Measurements from ENCODE around the gene NKIRAS2.

The NKIRAS2 gene

DNA sequence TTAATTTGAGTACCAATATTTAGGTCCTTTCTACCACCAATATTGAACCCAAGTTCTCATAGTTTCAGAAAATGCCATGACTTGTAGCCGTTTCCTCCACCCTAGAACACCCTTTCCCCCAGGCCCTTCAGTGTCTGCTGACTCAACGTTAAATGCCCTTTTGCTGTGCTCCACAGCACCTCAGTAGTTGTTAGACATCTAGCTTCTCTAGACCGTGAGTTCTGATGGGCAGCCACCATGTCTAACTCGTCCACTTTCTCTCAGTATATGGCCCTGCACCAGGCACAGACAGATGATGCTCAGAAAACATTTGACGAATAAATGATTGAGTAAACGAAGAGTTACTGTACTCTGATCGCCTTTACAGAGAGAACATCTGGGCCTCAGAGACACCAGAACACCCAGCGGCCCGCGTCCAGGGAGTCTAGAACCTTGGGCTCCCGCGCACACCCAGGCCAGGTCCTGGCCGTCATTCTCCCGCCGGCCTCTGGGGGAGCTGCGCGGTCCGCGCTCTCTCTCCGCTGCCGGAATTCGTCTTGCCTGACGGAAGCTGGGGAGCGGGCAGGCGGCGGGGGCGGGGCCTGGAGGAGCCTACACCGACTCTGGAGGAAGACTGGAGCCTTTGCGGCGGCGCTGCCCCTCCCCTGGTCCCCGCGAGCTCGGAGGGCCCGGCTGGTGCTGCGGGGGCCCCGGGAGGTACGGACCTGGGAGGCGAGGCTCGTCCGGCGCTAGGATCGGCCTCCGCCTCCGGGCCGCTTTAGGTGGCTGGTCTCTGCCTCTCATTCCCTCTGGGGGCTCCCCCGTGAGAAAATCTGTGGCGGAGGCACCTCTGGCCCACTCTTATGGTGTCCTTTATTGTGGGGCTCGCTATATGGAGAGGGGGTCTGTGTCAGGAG lies at the start of gene NKIRAS2:
NKIRAS2 (plus strand) TSS at position 582 of the 896 bp plus-strand sequence. CDS start 1,488 bp downstream, outside the sequence.
- TF ChIP-seq, protein P1, sequence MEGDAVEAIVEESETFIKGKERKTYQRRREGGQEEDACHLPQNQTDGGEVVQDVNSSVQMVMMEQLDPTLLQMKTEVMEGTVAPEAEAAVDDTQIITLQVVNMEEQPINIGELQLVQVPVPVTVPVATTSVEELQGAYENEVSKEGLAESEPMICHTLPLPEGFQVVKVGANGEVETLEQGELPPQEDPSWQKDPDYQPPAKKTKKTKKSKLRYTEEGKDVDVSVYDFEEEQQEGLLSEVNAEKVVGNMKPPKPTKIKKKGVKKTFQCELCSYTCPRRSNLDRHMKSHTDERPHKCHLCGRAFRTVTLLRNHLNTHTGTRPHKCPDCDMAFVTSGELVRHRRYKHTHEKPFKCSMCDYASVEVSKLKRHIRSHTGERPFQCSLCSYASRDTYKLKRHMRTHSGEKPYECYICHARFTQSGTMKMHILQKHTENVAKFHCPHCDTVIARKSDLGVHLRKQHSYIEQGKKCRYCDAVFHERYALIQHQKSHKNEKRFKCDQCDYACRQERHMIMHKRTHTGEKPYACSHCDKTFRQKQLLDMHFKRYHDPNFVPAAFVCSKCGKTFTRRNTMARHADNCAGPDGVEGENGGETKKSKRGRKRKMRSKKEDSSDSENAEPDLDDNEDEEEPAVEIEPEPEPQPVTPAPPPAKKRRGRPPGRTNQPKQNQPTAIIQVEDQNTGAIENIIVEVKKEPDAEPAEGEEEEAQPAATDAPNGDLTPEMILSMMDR (IDR thresholded peaks at IDR 0.05; ENCODE audit: low read depth, low read length, missing control alignments): peak; percentile 82
- peak; percentile 27 for DNase-seq (ENCODE audit: extremely low read depth, low read depth)
- peak within 1 kb of the TSS; percentile 76 for H3K4me3 ChIP-seq (replicated peaks; ENCODE audit: low read depth, low read length)

DNA sequence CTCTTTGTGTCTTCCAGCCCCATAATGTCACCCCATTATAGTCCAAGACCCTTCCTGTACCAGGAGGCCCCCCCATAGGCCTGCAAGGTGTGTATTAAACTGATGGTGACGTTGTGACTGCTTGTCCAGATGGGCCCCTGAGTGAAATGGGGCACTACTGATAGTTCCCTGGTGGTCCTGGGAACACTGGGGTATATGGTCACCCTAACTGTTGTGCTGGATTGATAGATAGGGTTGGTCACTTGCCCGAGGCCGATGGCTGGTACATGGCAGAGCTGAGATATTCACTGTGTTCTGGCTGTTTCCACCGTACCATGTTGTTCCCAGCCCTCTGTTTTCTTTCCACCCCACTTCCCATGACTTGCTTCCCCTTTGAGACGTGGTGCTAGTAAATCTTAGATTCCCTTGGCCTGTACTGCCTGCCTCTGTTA lies 49.0 kb upstream of the NKIRAS2 start:
- DNase-seq (ENCODE audit: extremely low read depth, low read depth): no peak
- H3K4me3 ChIP-seq (replicated peaks; ENCODE audit: low read depth, low read length): no peak overlapping the region
- TF ChIP-seq, protein P1 (IDR thresholded peaks at IDR 0.05; ENCODE audit: low read depth, low read length, missing control alignments): no peak

DNA sequence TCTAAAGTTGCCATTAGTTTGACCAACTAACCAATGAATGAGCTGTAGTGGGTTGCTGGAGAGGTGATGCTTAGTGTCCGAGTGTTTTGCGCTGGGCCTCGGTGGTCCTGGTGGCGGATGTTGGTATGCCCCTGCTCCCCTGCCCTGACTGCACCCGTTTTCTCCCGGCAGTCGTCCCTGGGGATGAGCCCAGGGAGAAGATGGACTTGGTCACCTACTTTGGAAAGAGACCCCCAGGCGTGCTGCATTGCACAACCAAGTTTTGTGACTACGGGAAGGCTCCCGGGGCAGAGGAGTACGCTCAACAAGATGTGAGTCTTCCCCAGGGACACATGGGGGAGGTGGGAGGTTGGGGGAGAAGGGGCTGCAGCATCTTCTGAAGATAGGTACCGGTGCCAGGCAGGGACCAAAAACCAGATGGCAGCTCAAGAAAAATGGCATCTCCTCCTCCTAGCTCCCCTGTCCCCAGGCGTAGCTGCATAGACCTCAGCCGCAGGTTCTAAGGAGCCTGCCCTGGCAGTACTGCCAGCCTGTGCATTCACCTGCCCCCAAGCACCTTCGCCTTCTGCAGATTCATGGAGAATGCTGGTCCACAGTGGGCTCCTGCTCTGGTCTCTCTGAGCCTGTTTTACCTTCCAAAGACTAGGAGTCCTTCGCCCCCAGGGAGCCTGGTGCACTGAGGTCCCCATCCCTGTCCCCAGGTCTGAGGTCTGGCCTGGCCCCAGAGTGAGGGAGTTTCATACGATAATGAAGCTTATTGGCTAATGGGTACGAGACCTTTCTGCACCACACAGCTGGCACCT lies 48.0 kb upstream of the NKIRAS2 start:
- no peak overlapping the region for H3K4me3 ChIP-seq (replicated peaks; ENCODE audit: low read depth, low read length)
- TF ChIP-seq, protein P1 (IDR thresholded peaks at IDR 0.05; ENCODE audit: low read depth, low read length, missing control alignments): no peak
- no peak for DNase-seq (ENCODE audit: extremely low read depth, low read depth)

DNA sequence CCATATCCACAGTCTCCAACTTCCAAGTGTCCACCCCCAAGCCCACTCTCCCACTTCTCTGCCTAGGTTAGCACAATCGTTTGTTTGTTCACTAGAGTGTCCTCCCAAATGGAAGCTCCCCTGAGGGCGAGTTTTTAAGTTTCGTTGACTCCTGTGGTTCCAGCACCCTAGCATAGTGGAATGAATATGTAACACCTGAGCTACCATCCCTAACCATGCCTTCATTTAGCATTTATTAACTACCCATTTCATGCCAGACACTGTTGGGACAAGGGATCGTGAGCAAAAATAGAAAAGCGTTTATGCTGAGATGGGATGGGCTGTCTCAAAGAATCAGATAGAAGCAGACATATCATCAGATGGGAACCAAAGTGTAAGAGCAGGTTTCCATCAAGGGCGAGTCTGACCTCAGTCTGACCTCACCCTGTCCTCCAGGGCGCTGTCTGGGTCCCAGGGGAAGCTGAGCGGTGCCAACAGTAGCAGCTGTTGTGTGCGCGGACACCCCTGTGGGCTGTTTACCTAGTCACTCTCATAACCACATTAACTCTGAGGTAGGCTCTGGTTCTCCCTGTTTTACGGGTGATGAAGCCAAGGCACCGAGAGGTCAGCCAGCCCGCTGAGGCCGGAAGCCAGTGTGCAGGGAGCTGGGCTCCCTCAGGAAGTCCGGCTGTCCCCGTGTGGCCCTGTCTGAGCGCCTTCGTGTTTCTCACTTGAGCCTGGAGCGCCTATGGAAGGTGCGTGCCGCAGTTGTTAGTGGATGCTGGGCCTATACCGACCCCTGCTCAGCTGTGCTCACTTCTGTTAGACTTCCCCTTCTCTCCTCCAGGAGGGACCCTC lies 47.1 kb upstream of the NKIRAS2 start:
- H3K4me3 ChIP-seq (replicated peaks; ENCODE audit: low read depth, low read length): no peak overlapping the region
- no peak for DNase-seq (ENCODE audit: extremely low read depth, low read depth)
- TF ChIP-seq, protein P1 (IDR thresholded peaks at IDR 0.05; ENCODE audit: low read depth, low read length, missing control alignments): no peak

DNA sequence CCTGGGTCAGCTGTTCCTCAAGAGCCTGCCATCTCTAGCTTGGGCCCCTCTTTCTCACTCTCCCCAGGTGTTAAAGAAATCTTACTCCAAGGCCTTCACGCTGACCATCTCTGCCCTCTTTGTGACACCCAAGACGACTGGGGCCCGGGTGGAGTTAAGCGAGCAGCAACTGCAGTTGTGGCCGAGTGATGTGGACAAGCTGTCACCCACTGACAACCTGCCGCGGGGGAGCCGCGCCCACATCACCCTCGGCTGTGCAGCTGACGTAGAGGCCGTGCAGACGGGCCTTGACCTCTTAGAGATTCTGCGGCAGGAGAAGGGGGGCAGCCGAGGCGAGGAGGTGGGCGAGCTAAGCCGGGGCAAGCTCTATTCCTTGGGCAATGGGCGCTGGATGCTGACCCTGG lies 46.5 kb upstream of the NKIRAS2 start:
- TF ChIP-seq, protein P1 (IDR thresholded peaks at IDR 0.05; ENCODE audit: low read depth, low read length, missing control alignments): no peak
- DNase-seq (ENCODE audit: extremely low read depth, low read depth): no peak

DNA sequence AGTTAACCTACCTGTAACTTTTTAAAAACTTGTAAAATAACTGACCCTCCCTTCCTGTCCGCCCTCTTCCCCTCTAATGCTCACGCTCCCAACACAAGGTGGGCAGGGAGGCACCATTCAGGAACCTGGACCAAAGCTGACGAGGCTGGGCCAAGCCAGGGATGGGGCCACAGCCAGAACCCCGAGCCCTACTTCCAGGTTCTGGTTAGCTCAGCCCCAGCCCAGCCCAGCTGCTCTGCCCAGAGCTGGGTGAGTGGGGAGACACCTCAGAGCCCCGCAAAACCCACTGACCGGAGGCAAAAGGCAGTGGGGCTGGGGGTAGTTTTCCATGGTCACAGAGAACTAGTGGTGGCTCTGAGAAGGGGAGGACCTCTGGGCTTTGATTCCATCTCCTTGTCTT lies 45.9 kb upstream of the NKIRAS2 start:
- DNase-seq (ENCODE audit: extremely low read depth, low read depth): no peak
- TF ChIP-seq, protein P1 (IDR thresholded peaks at IDR 0.05; ENCODE audit: low read depth, low read length, missing control alignments): no peak
- no peak overlapping the region for H3K4me3 ChIP-seq (replicated peaks; ENCODE audit: low read depth, low read length)

More for the DNA sequence above, 46.5 kb upstream of the NKIRAS2 start:
- H3K4me3 ChIP-seq (replicated peaks; ENCODE audit: low read depth, low read length): no peak overlapping the region

Data from HFF-Myc (cell line).